ENCODE data around the gene EIF2S2.

DNA sequence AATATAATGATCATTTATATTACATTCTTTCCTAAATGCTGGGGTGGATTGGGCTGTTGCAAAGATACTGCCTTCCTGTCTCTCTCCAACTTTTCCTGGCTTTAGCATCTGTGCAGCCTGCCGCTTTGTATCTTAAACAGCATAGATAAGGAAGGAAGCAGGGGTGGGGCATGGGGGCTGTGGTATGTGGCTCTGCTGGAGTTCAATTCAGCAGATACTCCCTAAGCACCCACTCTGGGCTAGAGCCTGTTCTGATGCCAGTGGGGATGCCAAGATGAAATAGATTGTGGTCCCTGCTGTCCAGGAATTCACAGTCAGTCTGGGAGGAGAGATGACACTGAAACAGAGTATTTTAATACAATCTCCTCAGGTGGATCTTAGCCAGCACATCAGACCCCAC lies 56.8 kb downstream of the EIF2S2 start:
- TF ChIP-seq, protein P1, sequence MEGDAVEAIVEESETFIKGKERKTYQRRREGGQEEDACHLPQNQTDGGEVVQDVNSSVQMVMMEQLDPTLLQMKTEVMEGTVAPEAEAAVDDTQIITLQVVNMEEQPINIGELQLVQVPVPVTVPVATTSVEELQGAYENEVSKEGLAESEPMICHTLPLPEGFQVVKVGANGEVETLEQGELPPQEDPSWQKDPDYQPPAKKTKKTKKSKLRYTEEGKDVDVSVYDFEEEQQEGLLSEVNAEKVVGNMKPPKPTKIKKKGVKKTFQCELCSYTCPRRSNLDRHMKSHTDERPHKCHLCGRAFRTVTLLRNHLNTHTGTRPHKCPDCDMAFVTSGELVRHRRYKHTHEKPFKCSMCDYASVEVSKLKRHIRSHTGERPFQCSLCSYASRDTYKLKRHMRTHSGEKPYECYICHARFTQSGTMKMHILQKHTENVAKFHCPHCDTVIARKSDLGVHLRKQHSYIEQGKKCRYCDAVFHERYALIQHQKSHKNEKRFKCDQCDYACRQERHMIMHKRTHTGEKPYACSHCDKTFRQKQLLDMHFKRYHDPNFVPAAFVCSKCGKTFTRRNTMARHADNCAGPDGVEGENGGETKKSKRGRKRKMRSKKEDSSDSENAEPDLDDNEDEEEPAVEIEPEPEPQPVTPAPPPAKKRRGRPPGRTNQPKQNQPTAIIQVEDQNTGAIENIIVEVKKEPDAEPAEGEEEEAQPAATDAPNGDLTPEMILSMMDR (IDR thresholded peaks at IDR 0.05; ENCODE audit: insufficient read depth, low read length, poor library complexity, severe bottlenecking), result no peak
- no peak for TF ChIP-seq EZH2phosphoT487 (conservative IDR thresholded peaks at IDR 0.05; ENCODE audit: low read length)

All from SU-DHL-6 (cell line).